HEK293 (cell line): ENCODE results near the gene ZGPAT.

Experiments used
- CTCF ChIA-PET: fragments of 350-600 bp; formaldehyde crosslinking; extraction: SDS; loops from one replicate; lab custom pipeline; 2021; ENCODE audit warnings: antibody characterized with exemption; lab: Yijun Ruan, JAX
- POLR2A ChIA-PET: fragments of 300-600 bp; formaldehyde crosslinking; extraction: SDS; loops from one replicate; lab custom pipeline; 2020; ENCODE audit warnings: antibody characterized with exemption, inconsistent platforms; lab: Yijun Ruan, JAX
- H3K27ac ChIP-seq: fragments of 200-500 bp; sonication (Bioruptor generic); 2 replicates; pipeline ENCODE4 v1.5.1; 2014; ENCODE audit warnings: low read depth, low read length, control low read depth, inconsistent platforms; ENCODE audit errors: extremely low read depth
- H3K36me3 ChIP-seq, 2 experiments: fragments of 200-500 bp in 1 of 2; sonication (Bioruptor generic) in 1 of 2; 1 replicate in 1 of 2; 2 replicates in 1 of 2; pipeline ENCODE4 v1.5.1; 2014 to 2017; ENCODE audit warnings: inconsistent platforms in 2 of 2, low read length in 2 of 2; ENCODE audit not compliant: control insufficient read depth in 2 of 2, insufficient read depth in 1 of 2
- H3K4me1 ChIP-seq: fragments of 200-500 bp; sonication (Bioruptor generic); 2 replicates; pipeline ENCODE4 v1.5.1; 2014; ENCODE audit warnings: mild to moderate bottlenecking, low read length, inconsistent platforms; ENCODE audit not compliant: control insufficient read depth, insufficient read depth
- H3K4me3 ChIP-seq: 2 replicates; pipeline ENCODE4 v1.5.1; 2011; ENCODE audit warnings: low read depth, mild to moderate bottlenecking, control low read depth, low read length, moderate library complexity
- H3K9me3 ChIP-seq: fragments of 200-500 bp; sonication (Bioruptor generic); 2 replicates; pipeline ENCODE4 v1.5.1; 2014; ENCODE audit warnings: low read depth, low read length, inconsistent platforms; ENCODE audit not compliant: control insufficient read depth, insufficient read depth
- GLIS1 ChIP-seq: fragments of 450-650 bp; formaldehyde crosslinking; IDR thresholded peaks from 2 replicates; pipeline ENCODE4 v1.5.1; 2016; ENCODE audit warnings: missing biosample characterization, missing genetic modification characterization
- KLF17 ChIP-seq: fragments of 450-650 bp; formaldehyde crosslinking; IDR thresholded peaks from 2 replicates; pipeline ENCODE4 v1.5.1; 2016; ENCODE audit warnings: missing biosample characterization, missing genetic modification characterization
- KLF8 ChIP-seq: fragments of 450-650 bp; formaldehyde crosslinking; IDR thresholded peaks from 2 replicates; pipeline ENCODE4 v1.5.1; 2016; ENCODE audit warnings: missing biosample characterization, missing genetic modification characterization
- PRDM4 ChIP-seq: fragments of 450-650 bp; formaldehyde crosslinking; IDR thresholded peaks from 2 replicates; pipeline ENCODE4 v1.5.1; 2017; ENCODE audit warnings: missing biosample characterization, missing genetic modification characterization
- SALL2 ChIP-seq: fragments of 450-650 bp; formaldehyde crosslinking; IDR thresholded peaks from 2 replicates; pipeline ENCODE4 v1.5.0; 2017; ENCODE audit warnings: missing biosample characterization, mild to moderate bottlenecking, missing genetic modification characterization, borderline replicate concordance
- ZBTB21 ChIP-seq: fragments of 450-650 bp; formaldehyde crosslinking; IDR thresholded peaks from 2 replicates; pipeline ENCODE4 v1.5.1; 2017; ENCODE audit warnings: missing biosample characterization, missing genetic modification characterization
- ZFP37 ChIP-seq: fragments of 450-650 bp; formaldehyde crosslinking; IDR thresholded peaks from 2 replicates; pipeline ENCODE4 v1.5.1; 2016; ENCODE audit warnings: missing biosample characterization, missing genetic modification characterization
- ZNF157 ChIP-seq: fragments of 450-650 bp; formaldehyde crosslinking; IDR thresholded peaks from 2 replicates; pipeline ENCODE4 v1.5.1; 2016; ENCODE audit warnings: missing biosample characterization, missing genetic modification characterization
- ZNF248 ChIP-seq: fragments of 450-650 bp; formaldehyde crosslinking; IDR thresholded peaks from 2 replicates; pipeline ENCODE4 v1.5.1; 2017; ENCODE audit warnings: missing biosample characterization, missing genetic modification characterization
- ZNF433 ChIP-seq: fragments of 450-650 bp; formaldehyde crosslinking; IDR thresholded peaks from 2 replicates; pipeline ENCODE4 v1.5.1; 2016; ENCODE audit warnings: missing biosample characterization, missing genetic modification characterization, low read depth
- ZNF48 ChIP-seq: fragments of 450-650 bp; formaldehyde crosslinking; IDR thresholded peaks from 2 replicates; pipeline ENCODE4 v1.5.1; 2016; ENCODE audit warnings: missing biosample characterization, missing genetic modification characterization
- ZNF530 ChIP-seq: fragments of 450-650 bp; formaldehyde crosslinking; IDR thresholded peaks from 2 replicates; pipeline ENCODE4 v1.5.1; 2016; ENCODE audit warnings: low read depth, missing biosample characterization, missing genetic modification characterization
- ZNF561 ChIP-seq: fragments of 450-650 bp; IDR thresholded peaks from 2 replicates; pipeline ENCODE4 v1.5.1; 2018; ENCODE audit warnings: missing biosample characterization, missing genetic modification characterization, borderline replicate concordance
- ZNF624 ChIP-seq: fragments of 450-650 bp; formaldehyde crosslinking; IDR thresholded peaks from 2 replicates; pipeline ENCODE4 v1.5.1; 2017; ENCODE audit warnings: missing biosample characterization, missing genetic modification characterization
- ZNF768 ChIP-seq: fragments of 450-650 bp; formaldehyde crosslinking; IDR thresholded peaks from 2 replicates; pipeline ENCODE4 v1.5.1; 2018; ENCODE audit warnings: missing biosample characterization, mild to moderate bottlenecking, missing genetic modification characterization
- ZNF830 ChIP-seq: fragments of 450-650 bp; IDR thresholded peaks from 2 replicates; pipeline ENCODE4 v1.5.0; 2018; ENCODE audit warnings: missing biosample characterization, missing genetic modification characterization, low read depth, mild to moderate bottlenecking, moderate library complexity
- TF ChIP-seq, protein P1 (sequence below): fragments of 450-650 bp; formaldehyde crosslinking; IDR thresholded peaks from 2 replicates; pipeline ENCODE4 v1.5.1; 2016; ENCODE audit warnings: missing biosample characterization, missing genetic modification characterization
- TF ChIP-seq, protein P2 (sequence below): fragments of 450-650 bp; formaldehyde crosslinking; IDR thresholded peaks from 2 replicates; pipeline ENCODE4 v1.5.1; 2016; ENCODE audit warnings: missing biosample characterization, missing genetic modification characterization, borderline replicate concordance
- TF ChIP-seq, protein P3 (sequence below): fragments of 450-650 bp; formaldehyde crosslinking; IDR thresholded peaks from 2 replicates; pipeline ENCODE4 v1.5.1; 2016; ENCODE audit warnings: missing biosample characterization, missing genetic modification characterization

ZGPAT gene

GRCh38 chr20:63758152-63758551, 50.3 kb downstream of the ZGPAT start:
- POLR2A ChIA-PET, result no interaction called here
- H3K27ac ChIP-seq, result no peak overlapping the region
- H3K9me3 ChIP-seq, result no peaks in the 10 kb centered on the region
- TF ChIP-seq SALL2 (tag by site-specific recombination) (no peak), KLF17 (peak; percentile 54; the same call in 1 of the 2 replicates)
- TF ChIP-seq, all 188 proteins: peak for 1
- CTCF ChIA-PET, result no interaction called here
- H3K4me3 ChIP-seq, result no peak overlapping the region
- no peaks in the 10 kb centered on the region for H3K36me3 ChIP-seq
- no peaks in the 10 kb centered on the region for H3K4me1 ChIP-seq

DNA sequence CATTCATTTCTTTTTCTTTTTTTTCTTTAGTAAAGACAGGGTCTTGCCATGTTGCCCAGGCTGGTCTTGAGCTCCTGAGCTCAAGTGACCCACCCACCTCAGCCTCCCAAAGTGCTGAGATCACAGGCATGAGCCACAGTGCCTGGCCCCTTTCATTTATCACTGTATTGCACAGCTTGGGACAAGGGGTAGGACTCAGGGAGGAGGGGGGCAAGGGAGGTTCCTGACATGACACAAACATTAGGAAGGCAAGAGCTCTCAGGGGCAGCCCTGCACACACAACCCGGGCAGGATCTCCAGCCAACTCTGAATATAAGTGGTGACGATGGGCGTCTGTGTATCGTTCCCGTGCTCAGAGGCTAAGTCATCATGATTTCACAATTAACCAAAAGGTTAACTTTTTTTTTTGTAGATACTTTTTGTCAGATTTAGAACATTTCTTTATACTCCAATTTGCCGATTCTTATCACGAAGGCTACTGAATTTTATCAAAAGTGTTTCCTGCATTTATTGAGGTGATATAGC, 51.6 kb downstream of the ZGPAT start:
- TF ChIP-seq ZNF530, result no peak
- TF ChIP-seq PRDM4 (tag by site-specific recombination), result no peak
- TF ChIP-seq ZFP37 (tag by site-specific recombination), result no peak
- no peak for TF ChIP-seq ZNF561
- TF ChIP-seq, protein P1, sequence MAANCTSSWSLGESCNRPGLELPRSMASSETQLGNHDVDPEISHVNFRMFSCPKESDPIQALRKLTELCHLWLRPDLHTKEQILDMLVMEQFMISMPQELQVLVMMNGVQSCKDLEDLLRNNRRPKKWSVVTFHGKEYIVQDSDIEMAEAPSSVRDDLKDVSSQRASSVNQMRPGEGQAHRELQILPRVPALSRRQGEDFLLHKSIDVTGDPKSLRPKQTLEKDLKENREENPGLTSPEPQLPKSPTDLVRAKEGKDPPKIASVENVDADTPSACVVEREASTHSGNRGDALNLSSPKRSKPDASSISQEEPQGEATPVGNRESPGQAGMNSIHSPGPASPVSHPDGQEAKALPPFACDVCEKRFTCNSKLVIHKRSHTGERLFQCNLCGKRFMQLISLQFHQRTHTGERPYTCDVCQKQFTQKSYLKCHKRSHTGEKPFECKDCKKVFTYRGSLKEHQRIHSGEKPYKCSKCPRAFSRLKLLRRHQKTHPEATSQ (tag by site-specific recombination), result no peak
- no peak for TF ChIP-seq ZNF830 (tag by site-specific recombination)
- TF ChIP-seq ZNF48 (tag by site-specific recombination), result no peak
- TF ChIP-seq ZNF624 (tag by site-specific recombination), result no peak
- TF ChIP-seq ZNF248 (tag by site-specific recombination), result no peak
- TF ChIP-seq, protein P2, sequence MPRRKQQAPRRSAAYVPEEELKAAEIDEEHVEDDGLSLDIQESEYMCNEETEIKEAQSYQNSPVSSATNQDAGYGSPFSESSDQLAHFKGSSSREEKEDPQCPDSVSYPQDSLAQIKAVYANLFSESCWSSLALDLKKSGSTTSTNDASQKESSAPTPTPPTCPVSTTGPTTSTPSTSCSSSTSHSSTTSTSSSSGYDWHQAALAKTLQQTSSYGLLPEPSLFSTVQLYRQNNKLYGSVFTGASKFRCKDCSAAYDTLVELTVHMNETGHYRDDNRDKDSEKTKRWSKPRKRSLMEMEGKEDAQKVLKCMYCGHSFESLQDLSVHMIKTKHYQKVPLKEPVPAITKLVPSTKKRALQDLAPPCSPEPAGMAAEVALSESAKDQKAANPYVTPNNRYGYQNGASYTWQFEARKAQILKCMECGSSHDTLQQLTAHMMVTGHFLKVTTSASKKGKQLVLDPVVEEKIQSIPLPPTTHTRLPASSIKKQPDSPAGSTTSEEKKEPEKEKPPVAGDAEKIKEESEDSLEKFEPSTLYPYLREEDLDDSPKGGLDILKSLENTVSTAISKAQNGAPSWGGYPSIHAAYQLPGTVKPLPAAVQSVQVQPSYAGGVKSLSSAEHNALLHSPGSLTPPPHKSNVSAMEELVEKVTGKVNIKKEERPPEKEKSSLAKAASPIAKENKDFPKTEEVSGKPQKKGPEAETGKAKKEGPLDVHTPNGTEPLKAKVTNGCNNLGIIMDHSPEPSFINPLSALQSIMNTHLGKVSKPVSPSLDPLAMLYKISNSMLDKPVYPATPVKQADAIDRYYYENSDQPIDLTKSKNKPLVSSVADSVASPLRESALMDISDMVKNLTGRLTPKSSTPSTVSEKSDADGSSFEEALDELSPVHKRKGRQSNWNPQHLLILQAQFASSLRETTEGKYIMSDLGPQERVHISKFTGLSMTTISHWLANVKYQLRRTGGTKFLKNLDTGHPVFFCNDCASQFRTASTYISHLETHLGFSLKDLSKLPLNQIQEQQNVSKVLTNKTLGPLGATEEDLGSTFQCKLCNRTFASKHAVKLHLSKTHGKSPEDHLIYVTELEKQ (tag by site-specific recombination), result no peak
- TF ChIP-seq ZNF768 (tag by site-specific recombination), result no peak
- TF ChIP-seq ZBTB21 (tag by site-specific recombination), result no peak
- TF ChIP-seq, protein P3, sequence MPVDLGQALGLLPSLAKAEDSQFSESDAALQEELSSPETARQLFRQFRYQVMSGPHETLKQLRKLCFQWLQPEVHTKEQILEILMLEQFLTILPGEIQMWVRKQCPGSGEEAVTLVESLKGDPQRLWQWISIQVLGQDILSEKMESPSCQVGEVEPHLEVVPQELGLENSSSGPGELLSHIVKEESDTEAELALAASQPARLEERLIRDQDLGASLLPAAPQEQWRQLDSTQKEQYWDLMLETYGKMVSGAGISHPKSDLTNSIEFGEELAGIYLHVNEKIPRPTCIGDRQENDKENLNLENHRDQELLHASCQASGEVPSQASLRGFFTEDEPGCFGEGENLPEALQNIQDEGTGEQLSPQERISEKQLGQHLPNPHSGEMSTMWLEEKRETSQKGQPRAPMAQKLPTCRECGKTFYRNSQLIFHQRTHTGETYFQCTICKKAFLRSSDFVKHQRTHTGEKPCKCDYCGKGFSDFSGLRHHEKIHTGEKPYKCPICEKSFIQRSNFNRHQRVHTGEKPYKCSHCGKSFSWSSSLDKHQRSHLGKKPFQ (tag by site-specific recombination), result no peak
- TF ChIP-seq KLF8, result no peak
- TF ChIP-seq GLIS1 (tag by site-specific recombination), result no peak
- TF ChIP-seq ZNF433 (tag by site-specific recombination), result no peak
- no peak for TF ChIP-seq ZNF157 (tag by site-specific recombination)
- TF ChIP-seq, all 188 proteins: peak for 0
- Histone ChIP-seq H3K4me3 (no peak overlapping the region), H3K36me3 (no peaks in the 10 kb centered on the region), H3K27ac (no peak overlapping the region), H3K9me3 (no peaks in the 10 kb centered on the region), H3K4me1 (no peaks in the 10 kb centered on the region)
- CTCF ChIA-PET, result interaction anchor here (0.6 to 1.1 kb wide), 3 partner anchors 14 to 30 kb away, joined by 3 to 5 read pairs (median 4); no protein-coding TSS in a partner anchor
- POLR2A ChIA-PET, result no interaction called here
